GM21619 (cell line): ENCODE measurements around the gene TESPA1.
"Not testable (repeated sequence)": the region's sequence is repeated elsewhere in the genome, so short reads cannot be mapped to it uniquely, and the experiment has no call there.

Experiments
- ATAC-seq: cut with Tn5 transposase; IDR thresholded peaks from one replicate; pipeline ENCODE4 v1.9.1; 2021; ENCODE audit not compliant: unreplicated experiment

Gene TESPA1

GRCh38 chr12:54984658-54985376, at the start of gene TESPA1:
TESPA1 (minus strand) TSS chr12:54984762; CDS start chr12:54974562, 10,200 bp downstream.
- peak; percentile 95 for ATAC-seq

- ATAC-seq = no peak
These were observed 49.7 kb upstream of the TESPA1 start for GRCh38 chr12:55034218-55034617.

- ATAC-seq = no peak
These were observed 40.9 kb upstream of the TESPA1 start for GRCh38 chr12:55025508-55025907.

- ATAC-seq = no peak
These were observed 40.0 kb upstream of the TESPA1 start for GRCh38 chr12:55024575-55024974.

GRCh38 chr12:55019784-55020183, 35.2 kb upstream of the TESPA1 start, which contains the start of gene NEUROD4:
NEUROD4 (plus strand) TSS chr12:55019974; CDS start chr12:55026440, 6,466 bp downstream.
- no peak for ATAC-seq

GRCh38 chr12:55017416-55017925, 32.9 kb upstream of the TESPA1 start:
- no peak for ATAC-seq

GRCh38 chr12:55008944-55009585, 24.5 kb upstream of the TESPA1 start:
- ATAC-seq = no peak

GRCh38 chr12:55002355-55002754, 17.8 kb upstream of the TESPA1 start:
- ATAC-seq = no peak

- no peak for ATAC-seq
These were observed 16.8 kb upstream of the TESPA1 start for GRCh38 chr12:55001198-55001868.

GRCh38 chr12:54998958-54999510, 14.5 kb upstream of the TESPA1 start:
- no peak for ATAC-seq

- ATAC-seq = no peak
These were observed 13.5 kb upstream of the TESPA1 start for GRCh38 chr12:54997929-54998522.

GRCh38 chr12:54996205-54996604, 11.6 kb upstream of the TESPA1 start:
- no peak for ATAC-seq

- peak; percentile 47 for ATAC-seq
These were observed 8.7 kb upstream of the TESPA1 start for GRCh38 chr12:54993181-54993835.

- ATAC-seq = peak; percentile 37
These were observed 7.4 kb upstream of the TESPA1 start for GRCh38 chr12:54991991-54992375.

GRCh38 chr12:54991161-54991990, 6.8 kb upstream of the TESPA1 start:
- peak; percentile 70 for ATAC-seq

GRCh38 chr12:54989829-54990228, 5.3 kb upstream of the TESPA1 start:
- no peak for ATAC-seq

GRCh38 chr12:54988402-54989054, 4.0 kb upstream of the TESPA1 start:
- no peak for ATAC-seq

GRCh38 chr12:54987611-54988231, 3.2 kb upstream of the TESPA1 start:
- ATAC-seq = no peak

- not testable (repeated sequence) for ATAC-seq
These were observed 2.2 kb upstream of the TESPA1 start for GRCh38 chr12:54986773-54987172.
